IMR-90 (cell line): ENCODE data around the gene KRT38.

ENCODE experiments used
- BHLHE40 ChIP-seq: fragments of 150-350 bp; IDR thresholded peaks from 2 replicates; pipeline ENCODE4 v1.6.1; 2016; ENCODE audit warnings: mild to moderate bottlenecking, low read depth, low read length
- CEBPB ChIP-seq: IDR thresholded peaks from 2 replicates; pipeline ENCODE4 v1.6.1; 2012; ENCODE audit warnings: low read depth, low read length, improper control_type of control experiment
- CHD1 ChIP-seq: IDR thresholded peaks from 2 replicates; pipeline ENCODE4 v1.6.1; 2012; ENCODE audit warnings: low read depth, low read length, improper control_type of control experiment
- MAFK ChIP-seq: IDR thresholded peaks from 2 replicates; pipeline ENCODE4 v1.6.1; 2012; ENCODE audit warnings: low read depth, low read length, improper control_type of control experiment
- MXI1 ChIP-seq: IDR thresholded peaks from 2 replicates; pipeline ENCODE4 v1.6.1; 2012; ENCODE audit warnings: low read depth, mild to moderate bottlenecking, low read length, moderate library complexity, borderline replicate concordance
- POLR2A ChIP-seq: IDR thresholded peaks from 2 replicates; pipeline ENCODE4 v1.6.1; 2012; ENCODE audit warnings: mild to moderate bottlenecking, low read depth, low read length
- RAD21 ChIP-seq: IDR thresholded peaks from 2 replicates; pipeline ENCODE4 v1.6.1; 2012; ENCODE audit warnings: low read length, improper control_type of control experiment
- RFX5 ChIP-seq: IDR thresholded peaks from 2 replicates; pipeline ENCODE4 v1.8.0; 2012; ENCODE audit warnings: low read depth, mild to moderate bottlenecking, low read length, moderate library complexity
- SMC3 ChIP-seq: fragments of 150-350 bp; IDR thresholded peaks from 2 replicates; pipeline ENCODE4 v1.6.1; 2016; ENCODE audit warnings: low read depth, mild to moderate bottlenecking, antibody characterized with exemption, low read length, moderate library complexity
- TF ChIP-seq, protein P1 (sequence below): conservative IDR thresholded peaks from 2 replicates; pipeline ENCODE4 v1.5.1; 2012; ENCODE audit warnings: mild to moderate bottlenecking, low read depth, low read length, improper control_type of control experiment

DNA sequence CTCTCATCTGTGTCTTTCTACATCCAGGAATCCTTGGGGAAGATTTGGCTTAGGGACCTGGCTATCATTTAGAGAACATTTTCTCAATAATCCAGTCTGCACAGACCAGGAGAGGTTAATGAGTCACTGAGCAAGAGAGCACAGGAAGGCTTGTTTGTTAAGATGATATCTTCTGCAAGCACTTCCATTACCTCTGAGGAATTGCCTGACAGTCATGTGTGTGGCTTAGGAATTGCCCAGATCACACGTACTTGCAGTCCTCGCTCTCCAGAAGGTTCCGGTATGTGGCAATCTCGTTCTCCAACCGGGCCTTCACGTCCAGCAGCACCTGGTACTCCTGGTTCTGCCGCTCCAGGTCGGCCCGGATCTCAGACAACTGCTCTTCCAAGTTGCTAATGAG, 19.7 kb downstream of the KRT38 start:
- TF ChIP-seq, protein P1, sequence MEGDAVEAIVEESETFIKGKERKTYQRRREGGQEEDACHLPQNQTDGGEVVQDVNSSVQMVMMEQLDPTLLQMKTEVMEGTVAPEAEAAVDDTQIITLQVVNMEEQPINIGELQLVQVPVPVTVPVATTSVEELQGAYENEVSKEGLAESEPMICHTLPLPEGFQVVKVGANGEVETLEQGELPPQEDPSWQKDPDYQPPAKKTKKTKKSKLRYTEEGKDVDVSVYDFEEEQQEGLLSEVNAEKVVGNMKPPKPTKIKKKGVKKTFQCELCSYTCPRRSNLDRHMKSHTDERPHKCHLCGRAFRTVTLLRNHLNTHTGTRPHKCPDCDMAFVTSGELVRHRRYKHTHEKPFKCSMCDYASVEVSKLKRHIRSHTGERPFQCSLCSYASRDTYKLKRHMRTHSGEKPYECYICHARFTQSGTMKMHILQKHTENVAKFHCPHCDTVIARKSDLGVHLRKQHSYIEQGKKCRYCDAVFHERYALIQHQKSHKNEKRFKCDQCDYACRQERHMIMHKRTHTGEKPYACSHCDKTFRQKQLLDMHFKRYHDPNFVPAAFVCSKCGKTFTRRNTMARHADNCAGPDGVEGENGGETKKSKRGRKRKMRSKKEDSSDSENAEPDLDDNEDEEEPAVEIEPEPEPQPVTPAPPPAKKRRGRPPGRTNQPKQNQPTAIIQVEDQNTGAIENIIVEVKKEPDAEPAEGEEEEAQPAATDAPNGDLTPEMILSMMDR = no peak
- TF ChIP-seq SMC3 (no peak), MAFK (no peak), RFX5 (no peak), CEBPB (peak; percentile 59), POLR2A (no peak), MXI1 (no peak), RAD21 (no peak), CHD1 (no peak), BHLHE40 (no peak)
